Frontal cortex (tissue), 4 donors: ENCODE results near the gene COMP. TPM values are rescaled to one million over a fixed set of nuclear protein-coding genes. Genes with fewer than 3 reads are reported as not detected.

ENCODE experiments used
- DNase-seq, 2 donors: peaks; one replicate each; pipeline ENCODE4 v3.0.0; 2012; ENCODE audit warnings: low spot score in 2 of 2
- FAIRE-seq: peaks from 2 replicates; lab custom pipeline; 2012; peaks lifted over from hg19 to GRCh38; lab: Jason Lieb, UNC
- total RNA-seq: library from RNA; depleted of rRNA; stranded (reverse); fragments of >200 nt; gene quantifications from one replicate; pipeline ENCODE4 v1.2.3, GENCODE V29; 2014
- donor health status: control.
- donor health status: control.
- donor health status: control.

Gene COMP
- total RNA-seq, 1 donor from 2014 or later = not detected

DNA sequence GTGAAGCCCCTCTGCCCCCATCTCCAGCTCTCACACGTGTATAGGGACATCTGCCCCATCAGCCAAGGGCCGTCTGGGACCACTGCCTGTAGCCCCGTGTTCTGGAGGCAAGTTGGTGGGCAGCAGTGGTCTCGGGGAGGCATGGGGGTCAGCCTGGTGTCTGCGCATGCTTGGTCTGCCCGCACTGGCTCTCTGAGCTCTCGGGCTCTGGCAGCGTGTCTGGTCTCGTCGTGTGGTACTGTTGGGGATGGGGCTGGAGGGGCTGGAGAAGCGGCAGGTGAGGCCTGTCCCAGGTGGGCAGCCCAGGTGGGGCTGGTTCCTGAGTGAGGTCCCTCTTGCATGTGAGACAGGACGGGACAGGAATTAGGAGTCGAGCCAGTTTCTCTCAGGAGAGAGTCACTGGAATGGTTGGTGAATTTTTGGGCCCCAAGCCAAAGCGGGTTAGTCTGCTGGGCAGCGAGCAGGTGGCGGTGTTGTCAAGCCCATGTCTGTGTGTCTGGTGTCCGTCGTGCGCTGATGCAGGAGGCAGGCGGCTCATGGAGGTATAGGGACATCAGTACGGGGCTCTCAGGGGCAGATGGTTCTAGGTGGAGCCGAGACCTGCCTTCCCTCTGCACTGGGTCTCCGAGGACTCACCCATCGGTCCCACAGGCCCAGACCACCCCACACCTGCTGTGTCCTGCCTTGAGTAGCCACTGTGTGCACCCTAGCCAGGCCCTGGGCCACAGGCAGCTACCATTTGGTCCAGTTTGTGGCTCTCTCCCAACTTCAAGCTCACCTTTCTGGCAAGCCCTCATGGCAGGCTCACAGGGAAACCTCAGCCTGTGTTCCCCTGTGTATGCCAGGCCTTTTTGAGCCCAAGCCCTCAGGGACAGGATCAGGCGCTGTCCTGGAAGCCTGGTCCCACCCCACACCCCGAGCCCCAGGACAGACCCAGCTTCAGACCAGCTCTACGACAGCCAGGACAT, 18.2 kb downstream of the COMP start:
- FAIRE-seq (no peak), DNase-seq (no peak)

DNA sequence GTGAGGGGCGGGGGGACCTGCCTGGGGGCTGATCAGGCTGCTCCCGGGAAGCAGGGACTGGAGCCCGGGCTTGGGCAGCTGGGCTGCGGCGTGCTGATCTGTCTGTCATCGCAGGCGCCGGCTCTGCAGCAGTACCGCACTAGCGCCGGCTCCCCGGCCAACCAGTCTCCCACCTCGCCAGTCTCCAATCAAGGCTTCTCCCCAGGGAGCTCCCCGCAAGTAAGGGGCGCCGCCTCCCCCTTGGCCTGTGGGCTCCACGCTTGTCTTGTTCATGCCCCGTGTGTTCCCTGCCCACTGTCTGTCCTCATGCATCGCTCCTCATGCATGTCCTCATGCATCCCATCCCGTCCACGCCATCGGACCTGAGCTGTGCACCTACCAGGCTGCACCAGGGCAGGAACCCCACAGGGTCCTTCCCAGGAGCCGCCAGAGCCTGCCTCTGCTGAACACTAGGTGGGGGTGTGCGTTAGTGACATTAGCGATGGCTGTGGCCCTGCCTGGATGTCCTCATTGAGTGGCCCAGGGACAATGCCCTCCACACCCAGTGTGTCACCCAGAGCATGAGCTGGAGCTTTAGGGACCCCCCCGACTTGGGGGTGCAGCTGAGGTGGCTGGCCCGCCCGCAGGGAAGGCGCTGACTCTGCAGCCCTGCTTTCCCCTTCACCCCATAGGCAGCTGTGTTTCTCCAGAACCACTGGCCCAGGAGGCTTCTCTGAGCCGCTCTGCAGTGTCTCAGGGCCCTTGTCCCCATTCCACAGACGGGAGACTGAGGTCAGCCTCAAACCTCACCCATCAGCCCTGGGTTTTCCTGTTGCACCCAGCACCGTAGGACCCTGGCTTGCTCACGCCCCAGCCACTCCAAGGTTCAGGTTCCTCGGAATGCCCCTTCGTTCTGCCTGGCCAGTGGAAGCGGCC, 19.5 kb downstream of the COMP start:
- FAIRE-seq = no peak
- no peak for DNase-seq

DNA sequence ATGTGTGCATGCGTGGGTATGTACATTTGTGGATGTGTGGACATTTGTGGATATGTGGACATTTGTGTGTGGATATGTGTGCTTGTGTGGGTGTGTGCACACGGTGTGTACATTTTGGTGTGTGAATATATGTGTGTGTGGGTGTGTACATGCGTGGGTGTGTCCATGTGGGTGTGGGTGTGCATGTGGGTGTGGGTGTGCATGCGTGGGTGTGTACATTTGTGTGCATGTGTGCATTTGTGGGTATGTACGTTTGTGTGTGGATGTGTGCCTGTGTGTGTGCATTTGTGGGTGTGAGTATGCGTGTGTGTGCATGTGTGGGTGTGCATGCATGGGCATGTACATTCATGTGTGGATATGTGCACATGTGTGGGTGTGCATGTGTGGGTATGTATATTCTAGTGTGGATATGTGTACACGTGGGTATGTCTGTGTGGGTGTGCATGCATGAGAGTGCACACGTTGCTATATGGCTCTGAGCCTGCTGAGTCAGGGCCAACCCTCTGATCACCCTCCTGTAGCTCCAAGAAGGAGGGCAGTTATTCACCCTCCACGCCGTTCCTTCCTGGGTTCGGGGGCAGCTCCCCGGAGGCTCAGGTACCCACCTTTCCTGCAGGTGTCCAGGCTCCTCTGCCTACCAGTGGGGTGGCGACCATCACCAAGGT, 20.3 kb downstream of the COMP start:
- FAIRE-seq = no peak
- no peak for DNase-seq

DNA sequence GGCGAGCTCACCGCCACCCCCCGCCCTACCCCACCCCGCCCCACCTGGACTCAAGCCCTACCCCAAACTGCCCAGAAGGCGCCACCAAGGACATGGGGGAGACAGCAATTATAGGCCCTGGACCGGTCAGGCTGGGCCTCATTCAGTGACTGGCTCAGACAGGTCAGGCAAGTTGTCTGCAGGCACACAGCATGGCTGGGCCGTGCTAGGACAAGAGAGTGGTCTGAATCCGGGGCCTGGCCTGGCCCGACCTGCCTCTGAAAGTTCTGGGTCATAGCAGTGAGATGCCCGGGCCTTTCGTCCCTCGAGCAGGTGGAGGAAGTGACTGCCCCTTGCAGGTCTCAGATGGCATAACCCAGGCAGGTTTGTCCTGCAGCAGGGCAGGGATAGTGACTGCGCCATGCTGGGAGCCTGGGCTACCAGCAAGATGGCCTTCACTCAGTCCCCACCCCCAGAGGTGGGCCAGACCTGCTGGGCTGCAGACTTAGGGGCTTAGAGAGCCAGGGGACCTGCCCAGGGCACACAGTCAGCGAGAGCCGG, 21.0 kb downstream of the COMP start:
- FAIRE-seq = no peak

DNA sequence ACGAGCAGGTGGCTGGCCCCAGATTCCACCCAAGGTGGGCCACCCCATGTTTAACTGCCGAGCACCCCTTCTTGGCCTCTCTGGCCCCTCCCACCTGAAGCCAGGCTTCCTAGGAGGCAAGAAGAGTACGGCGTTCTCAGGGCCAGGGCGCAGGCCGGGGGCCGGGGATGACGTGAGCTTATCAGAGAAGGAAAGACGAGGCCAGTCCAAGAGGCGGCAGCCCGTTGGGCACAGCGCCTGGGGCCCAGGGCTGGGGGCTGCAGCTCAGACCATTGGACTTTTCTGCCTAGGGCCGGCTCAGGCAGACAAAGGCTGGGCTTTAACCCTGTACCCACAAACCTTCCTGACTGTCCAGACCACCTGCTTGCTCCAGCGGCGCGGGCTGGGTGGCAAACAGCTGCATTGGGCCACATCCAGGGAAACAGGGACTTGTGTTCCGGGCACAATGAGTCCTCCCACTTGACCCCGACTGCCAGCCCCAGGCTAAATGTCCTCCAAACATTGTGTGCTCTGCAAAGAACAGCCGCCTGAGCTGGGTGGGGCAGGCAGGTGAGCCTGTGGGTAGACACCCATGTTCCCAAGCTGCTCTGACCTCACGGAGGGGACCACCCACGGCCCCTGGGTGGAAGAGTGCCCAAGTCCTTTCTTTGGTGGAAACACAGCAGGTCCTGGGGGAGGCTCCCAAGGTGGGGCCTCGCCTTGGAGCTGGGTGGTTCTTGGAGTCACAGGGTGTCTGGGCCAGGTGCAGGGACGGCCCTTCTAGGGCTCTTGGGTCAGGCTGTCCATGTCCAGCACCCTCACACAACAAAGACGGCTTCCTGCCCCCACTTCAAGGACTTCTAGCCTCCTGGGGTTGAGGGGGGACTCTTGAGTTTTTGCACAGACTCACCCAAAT, 21.9 kb downstream of the COMP start:
- DNase-seq (no peak), FAIRE-seq (no peak)

More for the DNA sequence above, 21.0 kb downstream of the COMP start:
- no peak for DNase-seq

DNA sequence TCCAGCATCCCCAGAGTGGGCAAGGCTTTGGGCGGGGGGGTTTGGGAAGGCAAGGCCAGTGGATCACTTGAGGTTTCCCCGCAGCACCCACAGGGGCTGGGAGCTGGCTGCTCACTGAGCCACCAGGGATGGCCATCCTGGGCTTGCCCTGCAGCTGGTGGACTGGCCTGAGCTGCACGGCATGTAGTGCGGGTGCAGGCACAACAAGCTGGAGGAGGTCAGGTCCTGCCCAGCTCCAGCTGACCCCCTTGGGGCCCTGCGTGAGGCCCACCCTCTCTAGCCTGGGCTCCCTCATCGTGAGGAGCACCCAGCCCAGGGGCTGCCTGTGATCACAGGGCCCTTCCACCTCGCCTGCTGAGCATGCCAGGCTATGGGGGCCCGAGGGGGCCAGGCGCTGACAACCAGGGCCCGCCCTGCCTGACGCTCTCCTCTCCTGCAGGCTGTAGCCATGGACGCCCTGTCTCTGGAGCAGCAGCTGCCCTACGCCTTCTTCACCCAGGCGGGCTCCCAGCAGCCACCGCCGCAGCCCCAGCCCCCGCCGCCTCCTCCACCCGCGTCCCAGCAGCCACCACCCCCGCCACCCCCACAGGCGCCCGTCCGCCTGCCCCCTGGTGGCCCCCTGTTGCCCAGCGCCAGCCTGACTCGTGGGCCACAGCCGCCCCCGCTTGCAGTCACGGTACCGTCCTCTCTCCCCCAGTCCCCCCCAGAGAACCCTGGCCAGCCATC, 22.9 kb downstream of the COMP start:
- FAIRE-seq (no peak), DNase-seq (no peak)

DNA sequence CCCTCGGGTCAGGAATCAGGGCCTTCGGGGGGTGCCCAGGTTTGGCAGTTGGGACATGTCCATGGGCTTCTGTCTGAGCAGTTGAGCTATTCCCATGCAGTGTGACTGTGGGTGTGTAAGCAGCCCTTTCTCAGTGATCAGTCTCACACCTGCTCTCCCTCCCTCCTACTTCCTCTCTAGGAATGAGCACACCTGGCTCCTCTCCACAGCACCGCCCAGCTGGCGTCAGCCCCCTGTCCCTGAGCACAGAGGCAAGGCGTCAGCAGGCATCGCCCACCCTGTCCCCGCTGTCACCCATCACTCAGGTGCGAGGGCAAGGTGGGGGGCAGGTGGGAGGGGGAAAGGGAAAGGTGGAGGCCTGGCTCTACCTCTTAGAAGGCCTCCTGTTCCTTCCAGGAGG, 25.9 kb downstream of the COMP start:
- DNase-seq = no peak
- no peak for FAIRE-seq

DNA sequence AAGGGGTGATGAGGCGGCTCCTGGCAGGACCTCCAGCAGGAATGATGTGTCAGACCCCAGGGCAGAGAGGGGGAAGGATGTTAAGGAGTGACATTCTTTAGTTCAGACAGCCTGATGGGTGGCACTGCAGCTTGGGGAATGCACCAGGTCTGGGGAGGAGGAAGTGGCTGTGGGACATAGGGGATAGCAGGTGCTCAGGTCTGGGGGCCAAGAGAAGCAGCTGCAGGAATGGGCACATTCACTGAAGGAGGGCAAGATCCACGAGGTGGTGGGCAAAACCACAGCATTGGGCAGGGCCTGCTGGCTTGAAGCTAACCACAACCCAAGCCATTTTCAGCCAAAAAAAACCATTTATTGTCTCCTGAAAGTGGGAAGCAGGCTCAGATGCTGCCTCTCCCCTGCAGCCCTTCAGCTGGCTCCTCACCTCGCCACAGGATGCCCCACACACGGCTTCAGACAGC, 26.5 kb downstream of the COMP start:
- FAIRE-seq (no peak), DNase-seq (no peak)

DNA sequence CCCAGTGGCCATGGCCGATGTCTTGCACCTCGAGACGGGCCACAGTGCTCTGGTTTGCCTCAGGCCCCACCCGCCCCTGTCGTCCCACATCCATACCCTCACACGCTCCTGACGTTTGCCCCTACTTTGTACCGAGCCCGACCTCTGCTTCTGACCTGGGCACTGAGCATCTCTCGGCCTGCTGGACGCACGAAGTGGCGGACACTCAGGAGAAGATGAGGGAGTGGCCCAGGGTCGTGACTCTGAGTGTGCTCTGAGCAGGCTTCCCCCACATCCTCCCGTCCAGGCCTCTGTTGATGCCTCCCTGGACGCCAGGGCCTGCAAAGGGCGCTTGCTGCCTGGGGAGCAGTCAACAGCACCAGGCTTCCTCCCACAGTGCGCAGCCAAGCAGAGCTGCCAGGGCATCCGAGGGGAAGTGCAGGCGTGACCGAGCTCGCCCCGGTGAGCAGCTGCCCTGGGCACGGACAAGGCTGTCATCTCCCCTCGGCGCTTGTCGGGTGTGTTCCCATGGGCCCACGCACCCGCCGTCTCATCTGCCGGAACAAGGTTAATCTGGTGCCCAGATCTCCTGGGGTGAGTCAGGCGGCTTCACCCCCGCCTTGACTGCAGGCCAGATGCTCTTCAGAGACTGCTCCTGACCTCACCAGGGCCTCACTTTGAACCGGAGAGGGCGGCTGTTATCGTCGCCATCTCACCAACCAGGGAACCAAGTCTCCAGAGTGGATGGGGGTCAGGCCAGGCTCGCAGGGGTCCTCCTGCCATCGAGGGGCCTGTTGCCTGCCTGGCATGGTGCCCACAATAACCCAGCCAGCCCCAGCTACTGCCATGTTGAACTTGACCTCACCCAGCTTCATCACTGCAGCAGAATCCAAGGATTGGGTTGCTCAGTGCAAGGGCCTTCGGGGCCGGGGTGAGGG, 27.2 kb downstream of the COMP start:
- FAIRE-seq = no peak
- no peak for DNase-seq

DNA sequence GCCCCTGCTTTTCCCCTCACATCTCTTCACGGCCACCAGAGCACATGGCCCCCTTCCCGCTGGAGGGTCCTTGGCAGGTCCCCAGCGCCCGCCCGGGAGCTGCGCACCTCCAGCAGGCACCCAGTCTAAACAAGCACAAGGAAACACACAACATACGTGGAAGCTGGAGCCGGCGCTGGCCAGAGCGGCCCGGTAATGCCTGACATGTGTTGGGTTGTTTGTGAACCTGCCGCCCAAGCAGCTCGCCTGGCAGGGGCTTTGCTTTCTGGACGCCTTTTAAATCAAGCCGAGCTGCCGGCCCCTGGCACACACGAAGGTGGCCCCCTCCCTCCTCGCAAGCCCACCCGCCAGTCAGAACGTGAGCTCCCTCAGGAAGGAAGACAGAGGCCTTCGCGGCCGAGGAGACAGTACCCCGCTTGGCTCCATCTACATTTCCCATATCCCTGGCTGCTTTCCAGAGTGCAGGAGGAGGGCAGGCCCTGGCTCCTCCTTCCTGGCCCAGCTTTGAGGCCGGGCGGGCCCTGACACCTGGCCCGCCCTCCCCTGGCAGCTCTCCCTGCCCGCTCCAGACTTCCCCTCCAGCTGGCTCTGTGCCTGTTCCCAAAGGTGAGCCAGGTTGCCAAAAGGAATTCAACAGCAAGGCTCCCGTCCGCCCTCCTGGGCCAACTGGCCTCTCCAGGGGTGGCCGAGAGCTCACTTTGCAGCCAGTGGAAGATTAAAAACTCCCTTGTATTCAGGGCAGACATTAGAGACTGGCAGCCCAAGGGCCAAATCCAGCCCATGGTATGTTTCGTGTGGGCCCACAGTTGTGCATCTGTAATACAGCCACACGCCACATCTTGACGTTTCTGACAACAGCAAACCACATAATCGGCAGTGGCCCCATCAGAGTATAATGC, 28.7 kb downstream of the COMP start:
- FAIRE-seq = no peak
- no peak for DNase-seq

DNA sequence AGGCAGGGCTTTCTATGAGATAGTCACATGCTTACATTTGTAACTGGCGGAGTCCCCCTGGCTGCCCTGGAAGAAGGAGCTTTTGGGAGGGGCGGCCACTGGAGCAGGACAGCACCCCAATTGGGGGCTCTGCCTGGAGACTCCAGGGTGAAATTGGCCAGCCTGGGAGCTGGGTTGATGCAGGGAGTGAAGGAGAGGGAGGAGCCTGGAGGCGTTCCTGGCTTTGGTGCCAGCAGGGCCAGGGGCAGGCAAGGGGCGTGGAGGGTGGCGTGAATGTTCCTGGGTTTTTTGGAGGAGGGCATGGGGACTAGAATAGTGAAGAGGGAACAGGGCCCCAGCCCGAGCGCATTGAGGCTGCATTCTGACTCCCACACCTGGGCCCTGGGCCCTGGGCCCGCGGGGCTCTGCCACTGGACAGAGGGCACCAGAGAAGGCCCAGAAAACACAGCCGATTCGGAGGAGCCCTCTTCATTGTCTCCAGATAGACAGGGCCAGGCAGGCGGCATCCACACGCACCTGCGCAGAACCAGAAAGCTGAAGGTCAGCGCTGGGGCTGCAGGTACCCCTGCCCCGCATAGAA, 29.5 kb downstream of the COMP start:
- DNase-seq (no peak), FAIRE-seq (no peak)

DNA sequence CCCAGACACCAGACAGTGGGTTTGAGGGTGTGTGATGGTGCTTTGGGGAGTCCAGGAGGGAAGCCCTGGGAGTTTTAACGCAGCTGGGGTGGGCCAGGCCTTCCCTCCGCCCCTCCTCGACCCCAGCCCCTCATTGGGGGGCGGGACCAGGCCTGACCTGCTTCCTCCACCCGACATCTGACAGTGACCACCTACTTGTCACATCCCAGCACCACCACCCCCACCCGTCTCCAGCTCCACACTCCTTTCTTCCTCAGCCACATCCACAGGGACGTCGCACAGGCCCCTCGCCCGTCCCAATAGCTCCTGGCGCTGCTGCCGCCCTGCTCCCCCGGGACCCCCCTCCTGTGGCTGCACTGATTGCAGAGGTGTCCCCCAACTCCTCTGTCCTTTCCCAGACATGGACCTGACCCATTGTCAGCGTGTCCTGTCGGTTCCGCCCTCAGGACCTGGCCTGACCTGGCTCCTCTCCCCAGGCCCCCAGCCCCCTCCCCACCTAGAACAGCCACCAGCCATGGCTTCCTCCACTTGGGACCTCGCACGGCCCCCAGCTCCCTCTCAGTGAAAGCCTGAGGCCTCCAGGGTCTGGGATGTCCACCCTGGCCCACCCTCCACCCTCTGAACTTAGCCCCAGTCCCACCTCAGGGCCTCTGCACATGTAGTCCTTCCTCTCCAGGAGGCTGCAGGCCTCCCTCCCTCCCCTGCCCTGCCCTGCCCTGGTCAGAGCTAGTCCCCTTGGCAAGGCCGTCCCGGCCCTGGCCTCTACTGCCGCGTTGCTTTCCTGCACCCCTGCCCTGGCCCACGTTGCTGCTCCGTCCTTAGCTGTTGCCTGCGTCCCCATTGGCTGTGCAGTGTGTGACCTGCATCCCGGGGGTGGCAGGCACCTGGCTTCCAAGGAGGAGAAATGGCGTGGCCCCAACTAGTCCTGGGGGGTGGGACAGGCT, 30.4 kb downstream of the COMP start:
- DNase-seq = no peak

DNA sequence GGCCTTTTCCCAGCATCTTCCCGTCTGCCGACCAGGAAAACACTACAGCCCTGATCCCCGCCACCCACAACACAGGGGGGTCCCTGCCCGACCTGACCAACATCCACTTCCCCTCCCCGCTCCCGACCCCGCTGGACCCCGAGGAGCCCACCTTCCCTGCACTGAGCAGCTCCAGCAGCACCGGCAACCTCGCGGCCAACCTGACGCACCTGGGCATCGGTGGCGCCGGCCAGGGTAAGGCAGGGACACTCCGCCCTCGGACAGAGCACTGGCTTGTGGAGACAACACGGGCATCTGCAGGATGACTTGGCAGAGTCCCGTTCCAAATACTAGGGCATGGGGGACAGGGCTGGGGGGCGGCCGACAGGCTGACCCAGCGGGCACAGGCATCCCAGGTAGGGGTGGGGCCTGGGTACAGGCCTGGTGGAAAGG, 31.1 kb downstream of the COMP start:
- DNase-seq (no peak), FAIRE-seq (no peak)

More for the DNA sequence above, 30.4 kb downstream of the COMP start:
- FAIRE-seq = no peak

DNA sequence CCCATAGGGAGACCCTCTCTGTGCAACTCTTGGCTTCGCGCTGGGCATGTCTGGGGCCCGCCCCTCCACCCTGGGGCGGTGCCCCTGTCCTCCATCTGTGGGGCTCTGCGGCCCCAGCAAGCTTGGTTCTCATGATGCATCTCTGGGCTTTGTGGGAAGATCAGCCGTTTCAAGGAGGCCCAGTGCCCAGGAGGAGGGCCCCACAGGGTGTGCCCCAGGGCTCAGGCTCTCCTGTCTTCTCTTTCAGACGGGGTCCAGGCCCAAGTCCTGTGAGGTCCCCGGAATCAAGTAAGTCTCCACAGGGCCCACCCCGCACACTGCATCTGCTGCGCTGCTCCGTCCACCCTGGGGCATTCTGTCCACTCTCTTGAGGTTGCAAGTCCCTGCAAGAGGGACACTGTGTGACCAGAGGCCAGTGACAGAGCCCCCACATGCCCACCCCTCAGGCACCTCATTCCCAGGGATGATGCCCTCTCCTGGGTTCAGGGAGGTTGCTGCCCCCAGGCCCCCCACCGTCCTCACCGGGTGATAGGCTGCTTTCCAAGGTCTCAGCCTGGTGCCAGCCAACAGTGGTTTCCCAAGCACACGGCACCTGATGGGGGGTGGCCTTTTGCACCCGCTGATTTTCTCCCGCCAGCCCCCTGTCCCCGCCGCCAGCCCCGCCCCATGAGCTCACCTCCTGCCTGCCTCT, 31.7 kb downstream of the COMP start:
- FAIRE-seq (no peak), DNase-seq (no peak)
